ENCODE data around the gene STK33.

The STK33 gene

DNA sequence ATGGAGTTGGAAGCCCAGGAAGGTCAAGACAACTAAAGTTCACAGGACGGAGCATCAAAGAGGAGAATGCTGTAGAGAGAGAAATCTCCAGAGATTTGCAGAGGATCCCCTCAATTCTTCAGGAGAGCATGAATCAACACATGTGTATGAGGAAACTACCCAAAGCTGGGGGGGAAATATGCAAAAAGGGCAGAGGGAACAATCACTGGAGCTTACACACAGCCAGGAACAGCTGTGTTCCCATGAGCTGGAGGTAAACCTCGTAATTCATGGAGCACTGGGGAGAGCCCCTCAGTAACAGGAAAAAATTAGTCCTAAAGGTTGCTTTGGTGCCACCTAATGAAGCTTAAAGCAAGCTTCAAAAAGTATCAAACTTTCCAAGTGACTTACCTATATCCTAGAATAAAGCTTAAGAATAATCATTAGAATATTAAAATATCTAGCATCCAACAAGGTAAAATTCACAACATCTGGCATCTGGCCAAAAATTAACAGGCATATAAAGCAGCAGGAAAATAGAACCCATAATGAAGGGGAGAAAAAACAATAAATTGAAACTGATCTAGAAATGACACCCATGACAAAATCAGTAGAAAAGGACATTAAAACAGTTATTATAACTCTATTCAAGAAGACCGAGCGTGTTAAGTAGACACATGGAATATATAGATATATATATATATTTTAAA is 134.2 kb downstream of the STK33 start:
- intact Hi-C loops (cut with DNase I) = no loop called here
- no peak for DNase-seq

DNA sequence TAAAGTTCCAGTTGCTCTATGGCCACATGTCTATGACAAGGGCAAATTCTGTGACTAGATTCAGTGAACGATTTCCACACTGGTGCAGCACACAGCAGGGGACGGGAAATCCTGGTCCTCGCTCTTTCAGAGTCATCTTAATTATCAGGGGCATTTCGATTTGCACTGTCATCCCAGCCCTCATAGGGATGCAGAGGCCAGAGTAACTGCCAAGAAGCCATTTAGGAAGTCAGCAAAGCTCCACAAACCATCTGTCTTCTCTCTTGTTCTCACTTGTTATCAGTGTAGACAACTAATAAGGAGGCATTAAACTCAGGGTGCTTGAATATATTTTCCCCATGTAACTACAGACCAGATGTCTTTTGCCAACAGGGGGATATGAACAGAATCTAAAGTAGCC is 151.7 kb downstream of the STK33 start:
- DNase-seq = no peak
- intact Hi-C loops (cut with DNase I) = no loop called here

DNA sequence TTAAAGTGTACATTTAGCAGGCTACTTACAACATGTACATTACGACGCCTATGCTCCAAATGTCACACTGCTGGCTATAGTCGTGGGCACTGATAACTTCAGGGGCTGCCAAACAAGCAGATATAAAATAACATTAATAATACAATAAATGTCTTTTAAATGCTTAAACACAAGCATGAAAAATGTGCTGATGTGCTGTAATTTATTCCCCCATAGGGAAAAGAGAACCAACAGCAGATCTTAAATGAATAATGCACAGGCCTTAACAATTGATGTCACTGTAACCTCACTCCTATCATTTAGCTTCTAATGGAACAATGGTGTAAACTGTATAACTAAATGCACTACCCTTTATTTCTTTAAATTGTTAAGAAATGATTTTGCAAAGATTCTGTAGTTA is 153.4 kb downstream of the STK33 start:
- intact Hi-C loops (cut with DNase I) = no loop called here
- no peak for DNase-seq

DNA sequence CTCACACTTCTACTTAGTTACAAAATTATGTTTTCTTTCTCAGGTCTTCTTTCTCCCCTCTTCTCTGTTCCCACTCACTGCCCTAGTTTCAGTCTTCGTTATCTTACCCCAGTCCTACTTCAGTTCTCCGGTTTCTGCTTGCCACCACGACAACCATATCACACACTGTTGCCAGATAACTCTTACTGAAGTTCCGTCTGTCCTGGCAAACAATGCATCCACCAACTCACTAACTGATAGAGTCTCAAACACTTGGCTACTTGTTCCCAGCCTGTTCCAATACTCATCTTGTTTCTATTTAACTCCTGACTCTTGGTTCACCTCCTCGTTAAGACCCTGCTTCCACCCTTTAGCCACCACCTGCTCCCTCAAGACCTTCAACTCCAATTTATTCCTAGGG is 164.5 kb downstream of the STK33 start:
- no peak for DNase-seq
- intact Hi-C loops (cut with DNase I) = no loop called here

DNA sequence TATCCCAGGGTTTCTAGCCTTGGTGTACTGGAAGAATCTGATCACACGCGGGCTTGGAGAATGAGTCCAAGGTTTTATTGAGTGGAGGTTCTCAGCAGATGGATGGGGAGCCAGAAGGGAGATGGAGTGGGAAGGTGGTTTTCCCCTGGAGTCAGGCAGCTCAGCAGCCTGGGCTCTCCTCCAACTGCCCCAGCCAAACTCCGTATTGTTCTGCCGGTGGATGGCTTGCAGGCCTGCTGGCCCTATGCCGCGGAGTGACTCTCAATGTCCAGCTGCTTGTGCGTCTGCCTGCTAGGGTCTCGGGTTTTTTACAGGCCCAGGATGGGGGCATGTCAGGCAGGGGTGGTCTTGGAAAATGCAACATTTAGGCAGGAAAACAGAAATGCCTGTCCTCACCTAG is 168.0 kb downstream of the STK33 start:
- intact Hi-C loops (cut with DNase I) = no loop called here
- DNase-seq = peak in 3 of 10 donors; percentile 8 to 81 (median 14)

DNA sequence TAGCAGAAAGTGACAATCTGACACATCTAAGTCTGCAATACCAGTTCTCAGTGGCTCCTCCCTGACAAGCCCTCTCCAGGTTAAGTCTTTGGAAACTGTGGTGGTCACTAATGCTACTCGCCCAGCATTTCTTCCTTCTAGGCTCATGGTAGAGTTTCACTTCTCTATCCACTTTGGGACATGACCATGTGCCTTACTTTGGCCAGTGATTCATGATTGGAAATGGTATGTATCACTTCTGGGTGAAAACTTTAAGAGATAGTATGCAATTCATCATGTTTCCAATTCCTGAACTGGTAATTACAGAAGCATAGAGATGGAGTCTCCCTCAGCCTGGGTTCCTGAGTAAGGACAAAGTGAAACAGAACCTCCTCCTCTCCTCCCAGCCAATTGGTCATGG is 178.8 kb downstream of the STK33 start:
- intact Hi-C loops (cut with DNase I) = no loop called here
- DNase-seq = no peak

DNA sequence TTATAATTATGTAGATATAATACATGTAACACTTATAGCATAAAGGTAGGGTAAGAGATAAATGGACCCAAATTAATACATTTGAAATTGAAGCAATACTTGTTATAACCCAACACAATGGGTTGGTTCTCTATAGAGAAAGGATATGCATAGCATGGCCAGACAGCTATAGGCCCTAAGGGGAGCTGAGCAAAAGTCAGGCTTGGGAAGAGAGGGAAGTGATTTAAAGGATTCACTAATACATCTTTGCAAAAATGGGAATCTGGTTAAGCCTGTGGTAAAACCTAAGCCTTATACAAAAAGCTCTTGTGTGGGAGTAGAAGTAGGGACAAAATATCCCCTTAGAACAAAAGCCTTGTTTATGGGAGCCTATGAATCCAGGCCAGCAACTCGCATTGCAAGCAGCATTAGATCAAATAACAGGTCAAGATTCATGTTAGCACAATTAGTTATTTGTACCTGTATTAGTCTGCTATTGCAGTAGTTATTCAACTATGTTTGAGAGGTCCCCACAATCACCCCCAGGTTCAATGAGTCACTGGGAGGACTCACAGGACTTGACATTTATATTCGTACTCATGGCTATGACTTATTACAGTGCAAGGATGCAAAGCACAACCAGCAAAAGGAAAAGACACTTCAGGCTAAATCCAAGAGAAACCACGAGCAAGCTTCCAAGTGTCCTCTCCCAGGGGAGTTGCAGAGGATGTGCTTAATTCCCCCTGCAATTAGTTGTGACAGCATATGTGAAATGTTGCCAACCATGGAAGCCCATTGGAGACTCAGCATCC is 185.7 kb downstream of the STK33 start:
- no peak for DNase-seq
- intact Hi-C loops (cut with DNase I) = no loop called here

DNA sequence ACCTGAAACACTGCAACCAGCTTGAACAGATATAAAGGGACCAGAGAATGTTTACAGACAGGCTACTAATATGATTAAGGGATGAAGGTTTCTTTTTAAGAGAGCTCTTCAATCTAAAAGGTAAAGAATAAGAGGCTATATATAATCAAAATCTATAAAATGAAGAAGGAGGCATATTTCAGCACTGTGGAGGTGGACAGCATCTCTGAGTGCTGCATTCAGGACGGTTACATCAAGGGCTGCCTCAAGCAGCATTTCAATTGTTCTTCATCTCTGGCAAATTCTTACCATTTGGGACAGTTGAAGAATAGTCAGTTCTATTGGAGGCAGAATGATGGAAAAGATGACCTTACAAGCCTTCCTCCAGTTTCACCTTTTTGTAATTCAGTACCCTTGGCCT is 190.7 kb downstream of the STK33 start:
- intact Hi-C loops (cut with DNase I) = no loop called here

DNA sequence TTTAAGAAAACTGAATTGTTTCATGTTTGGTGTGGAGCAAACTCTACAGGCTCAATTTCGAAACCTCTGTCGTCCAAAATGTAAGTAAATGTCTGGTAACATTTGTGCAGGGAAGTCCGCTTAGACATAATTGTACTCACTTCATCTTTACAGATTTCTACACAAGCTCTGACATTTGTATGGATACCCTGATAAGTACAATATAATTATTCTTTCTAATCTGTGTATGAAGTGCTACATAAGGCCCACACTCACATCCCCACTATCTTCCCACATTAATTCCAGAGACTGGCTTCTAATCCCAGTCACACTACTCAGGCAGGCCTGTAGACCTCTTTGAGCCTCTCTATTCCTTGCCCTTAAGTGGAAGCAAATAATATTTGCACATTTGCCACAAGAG is 201.1 kb downstream of the STK33 start:
- intact Hi-C loops (cut with DNase I) = no loop called here
- no peak for DNase-seq

More for the DNA sequence above, 190.7 kb downstream of the STK33 start:
- DNase-seq = no peak

DNA sequence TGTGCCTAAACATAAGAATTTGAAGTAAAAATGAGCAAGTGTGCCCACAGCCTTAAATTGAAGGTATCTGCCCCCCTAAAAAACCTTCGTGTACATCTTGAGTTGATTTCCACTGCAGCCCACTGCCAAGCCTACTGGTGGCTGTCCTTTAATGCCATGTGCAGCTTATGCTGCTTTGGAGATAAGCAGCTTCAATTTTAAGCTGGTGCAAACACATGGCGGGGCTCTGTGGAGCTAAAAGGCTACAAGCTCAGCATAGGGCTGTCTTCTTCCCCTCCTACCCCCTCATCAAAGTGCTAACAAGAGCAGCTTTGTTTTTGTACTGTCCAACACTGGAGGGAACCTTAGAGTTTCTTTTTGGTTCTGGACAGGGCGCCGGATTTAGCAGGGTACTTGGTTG is 201.9 kb downstream of the STK33 start:
- intact Hi-C loops (cut with DNase I) = no loop called here
- peak in 1 of 10 donors; percentile 17 for DNase-seq

DNA sequence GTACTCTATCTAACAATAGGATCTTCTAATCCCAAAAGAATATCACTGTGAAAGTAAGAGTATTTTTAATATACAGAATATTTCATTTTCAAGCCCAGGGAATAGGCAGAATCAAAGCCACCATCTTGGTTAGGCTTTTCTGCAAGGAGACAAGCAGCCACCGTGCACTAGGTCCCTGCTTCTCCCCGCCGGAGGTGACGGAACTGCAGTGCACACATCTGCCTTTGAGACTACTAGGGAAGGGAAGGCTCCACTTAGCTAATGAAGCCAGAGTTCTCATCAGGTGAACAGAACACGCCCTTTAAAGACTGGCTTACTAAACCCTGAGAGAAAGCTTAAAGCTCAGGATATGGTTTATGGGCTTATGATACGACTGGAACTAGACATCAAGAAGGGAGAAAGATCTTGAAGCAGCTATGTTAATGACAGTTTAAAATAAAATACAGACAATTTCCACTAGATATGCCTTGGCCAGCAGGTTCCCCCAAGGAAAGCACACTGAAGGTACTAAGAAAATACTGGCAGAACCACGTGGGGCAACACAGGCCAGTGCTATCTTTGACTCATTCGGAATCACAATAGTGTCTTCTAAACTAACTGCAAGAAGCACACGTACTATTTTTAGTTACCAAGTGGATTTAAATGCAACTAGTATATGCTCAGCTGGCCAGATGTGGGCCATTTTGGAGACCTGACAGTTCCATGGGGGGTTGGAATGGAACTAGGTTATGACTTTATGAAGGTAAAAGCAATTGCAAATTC is 203.0 kb downstream of the STK33 start:
- intact Hi-C loops (cut with DNase I) = no loop called here
- DNase-seq = peak in 1 of 10 donors; percentile 41

DNA sequence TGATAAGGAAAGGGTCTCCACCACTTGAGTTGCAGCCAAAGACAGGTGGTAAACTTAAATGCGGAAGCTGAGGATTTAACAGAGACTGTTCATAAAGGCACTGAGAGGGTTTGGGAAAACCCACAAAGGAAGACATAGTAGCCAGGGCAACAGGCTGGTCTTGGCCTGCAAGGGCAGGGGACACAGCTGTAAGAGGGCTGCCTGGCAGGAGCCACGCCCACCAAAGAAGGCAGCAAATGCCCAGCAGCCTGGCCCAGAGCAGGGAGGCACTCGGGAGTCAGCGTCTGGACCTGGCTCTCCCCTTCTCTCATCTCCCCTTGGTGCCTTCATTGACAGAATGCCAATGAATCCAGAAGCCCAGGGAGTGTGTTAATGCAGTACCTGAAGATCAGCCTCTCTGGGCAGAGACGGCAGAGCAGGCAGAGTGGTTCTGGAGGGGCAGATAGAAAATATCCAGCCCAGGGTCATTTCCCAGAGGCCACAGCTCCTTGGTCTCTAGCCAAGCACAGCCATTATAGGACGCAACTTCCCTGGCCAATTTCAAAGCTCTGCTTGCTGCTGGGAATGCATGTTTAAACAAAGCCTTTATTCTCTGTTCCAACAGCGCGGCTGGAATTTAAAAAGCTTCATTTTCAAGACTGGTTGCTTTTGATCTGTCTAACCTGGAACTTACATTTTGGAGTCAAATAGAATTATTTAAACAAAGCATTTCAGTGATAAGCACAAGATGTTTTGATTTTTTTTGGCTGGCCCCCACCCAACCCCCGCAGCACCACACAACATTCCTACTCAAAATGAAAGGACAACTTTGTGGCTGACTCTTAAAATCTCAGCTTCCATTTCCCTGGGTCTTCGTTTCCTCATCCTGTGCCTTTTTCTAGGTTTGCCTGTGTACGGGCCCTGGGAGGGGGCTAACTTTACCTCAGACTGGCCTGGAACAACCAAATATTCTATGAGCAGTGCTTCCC is 204.7 kb downstream of the STK33 start:
- peak in 4 of 10 donors; percentile 35 to 84 (median 60) for DNase-seq
- intact Hi-C loops (cut with DNase I) = no loop called here

DNA sequence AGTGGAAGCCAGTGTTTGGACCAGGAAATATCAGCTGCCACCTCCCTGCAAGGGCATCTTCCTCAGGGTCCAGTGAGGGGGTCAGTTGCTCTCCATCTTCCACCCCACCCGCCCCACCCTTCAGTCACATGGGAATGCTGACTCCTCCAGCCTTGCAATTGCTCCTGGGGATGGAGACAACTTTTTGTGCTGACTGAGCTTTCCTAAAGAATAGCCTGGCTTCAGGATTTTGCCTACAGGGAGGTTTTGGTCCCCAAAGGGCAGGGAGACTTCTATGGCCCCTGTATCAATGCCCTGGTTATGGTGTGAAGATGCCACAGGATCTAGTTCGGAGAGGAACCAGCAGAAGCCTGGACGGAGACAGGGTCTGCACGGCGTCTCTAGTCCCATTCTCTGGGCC is 206.3 kb downstream of the STK33 start:
- peak in 1 of 10 donors; percentile 34 for DNase-seq
- intact Hi-C loops (cut with DNase I) = no loop called here

DNA sequence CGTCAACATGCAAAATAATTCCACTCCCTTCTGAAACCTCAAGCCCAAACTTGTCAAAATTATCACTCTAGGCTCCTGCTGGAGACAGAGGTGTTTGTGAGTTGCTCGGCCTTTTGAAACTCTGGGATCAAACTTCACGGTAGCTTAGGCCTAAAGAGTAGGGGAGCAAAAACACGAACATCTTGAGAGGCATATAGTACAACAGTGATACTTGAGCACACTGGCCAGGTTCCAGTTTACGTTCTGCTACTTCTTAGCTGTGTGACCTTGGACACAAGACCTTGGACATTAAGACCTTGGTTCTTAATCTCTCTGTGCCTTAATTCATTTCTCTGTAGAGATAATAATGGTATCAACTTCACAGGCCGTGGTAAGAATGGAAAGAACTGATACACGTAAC is 206.9 kb downstream of the STK33 start:
- no peak for DNase-seq
- intact Hi-C loops (cut with DNase I) = no loop called here

DNA sequence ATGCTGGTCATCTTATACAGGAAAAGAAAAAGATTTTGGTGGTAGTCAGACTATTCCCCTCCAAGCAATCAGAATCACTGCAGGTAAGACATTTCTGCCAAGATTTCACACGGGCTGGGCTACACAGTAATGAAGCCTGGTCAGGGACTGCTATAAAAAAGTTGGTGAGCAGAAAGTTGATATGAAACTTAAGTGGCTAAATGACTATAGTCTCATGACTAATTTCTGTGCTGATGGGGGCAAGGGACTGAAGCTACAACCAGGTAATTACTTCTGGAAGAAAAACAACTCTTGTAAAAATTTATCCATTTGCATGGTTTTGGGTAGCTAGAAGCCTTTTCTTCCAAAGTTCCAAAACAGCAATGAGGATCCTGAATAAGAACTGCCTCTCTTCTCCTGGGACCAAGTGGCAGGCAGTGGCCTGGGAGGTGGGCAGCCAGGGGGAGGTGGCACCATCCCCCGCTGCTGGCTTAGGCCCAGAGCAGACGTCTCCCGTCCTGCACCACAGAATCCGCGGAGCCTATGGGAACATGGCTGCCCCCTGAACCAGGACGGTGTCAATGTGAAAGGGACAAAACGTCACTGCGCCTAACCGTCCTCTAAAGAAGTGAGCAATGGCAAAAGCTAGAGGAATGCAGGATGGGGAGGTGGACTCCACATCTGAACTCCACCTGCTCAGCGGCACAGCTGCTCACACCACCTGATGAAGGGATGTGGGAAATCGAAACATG is 207.7 kb downstream of the STK33 start:
- intact Hi-C loops (cut with DNase I) = no loop called here
- peak in 2 of 10 donors; percentile 51 to 55 for DNase-seq

DNA sequence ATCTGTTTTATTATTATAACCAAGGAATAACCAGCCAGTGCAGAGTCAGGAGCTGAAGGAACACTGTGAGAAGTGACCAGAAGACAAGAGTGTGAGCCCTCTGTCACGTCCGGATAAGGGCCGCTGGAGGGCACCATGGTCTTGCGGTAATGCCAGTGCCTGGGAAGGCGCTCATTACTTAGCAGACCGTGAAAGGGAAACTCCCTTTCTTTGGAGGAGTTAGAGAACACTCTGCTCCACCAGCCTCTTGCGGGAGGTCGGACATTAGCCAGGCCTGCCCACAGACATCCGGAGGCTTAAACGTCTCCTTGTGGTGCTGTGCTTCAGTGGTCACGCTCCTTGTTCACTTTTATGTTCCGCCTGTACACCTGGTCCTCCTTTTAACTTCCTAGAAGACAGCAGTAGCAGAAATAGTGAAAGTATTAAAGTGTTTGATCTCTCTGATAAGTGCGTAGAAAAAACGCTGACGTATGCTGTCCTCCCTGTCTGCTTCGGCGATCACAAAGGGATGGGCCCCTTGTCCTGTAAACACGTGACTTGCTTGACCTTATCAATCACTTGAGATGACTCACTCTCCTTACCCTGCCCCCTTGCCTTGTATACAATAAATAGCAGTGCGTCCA is 209.7 kb downstream of the STK33 start:
- DNase-seq = peak in 2 of 10 donors; percentile 21 to 34
- intact Hi-C loops (cut with DNase I) = no loop called here

DNA sequence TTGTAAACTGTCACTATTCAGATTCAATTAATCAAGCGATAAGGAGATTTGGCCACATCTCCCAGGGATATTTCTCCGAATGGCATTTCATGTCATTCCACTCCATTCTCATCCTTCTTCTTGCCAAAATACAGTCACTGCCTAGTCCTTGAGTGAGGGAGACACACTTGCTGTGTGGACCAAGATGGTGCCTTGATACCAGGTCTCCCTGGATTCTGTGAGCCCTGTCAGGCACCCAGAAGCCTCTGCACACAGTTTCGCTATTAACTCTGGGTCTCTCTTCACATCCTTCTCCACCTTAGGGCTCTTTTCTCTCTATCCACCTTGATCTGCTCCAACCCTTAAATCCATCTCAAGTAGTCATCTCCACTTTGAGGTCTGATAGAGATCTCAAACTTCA is 210.4 kb downstream of the STK33 start:
- no peak for DNase-seq
- intact Hi-C loops (cut with DNase I) = no loop called here

DNA sequence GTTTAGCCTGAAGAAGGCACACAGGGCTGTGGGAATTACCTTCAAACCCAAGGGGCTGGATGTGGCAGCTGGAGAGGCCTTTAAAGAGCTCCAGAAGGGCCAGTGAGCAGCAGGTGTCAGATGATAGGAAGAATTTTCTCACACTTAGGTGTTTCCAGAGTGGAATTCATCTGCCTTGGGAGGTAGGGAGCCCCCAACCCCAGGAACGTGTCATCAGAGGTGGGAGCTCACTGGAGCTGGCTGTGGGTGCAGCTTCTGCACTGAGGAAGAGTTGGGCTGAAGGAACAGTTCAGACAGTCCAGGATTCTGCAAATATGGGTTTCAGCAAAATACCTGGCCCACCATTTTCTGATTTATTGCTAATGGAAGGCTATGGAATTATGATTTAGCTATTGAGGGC is 210.8 kb downstream of the STK33 start:
- intact Hi-C loops (cut with DNase I) = no loop called here
- DNase-seq = no peak

DNA sequence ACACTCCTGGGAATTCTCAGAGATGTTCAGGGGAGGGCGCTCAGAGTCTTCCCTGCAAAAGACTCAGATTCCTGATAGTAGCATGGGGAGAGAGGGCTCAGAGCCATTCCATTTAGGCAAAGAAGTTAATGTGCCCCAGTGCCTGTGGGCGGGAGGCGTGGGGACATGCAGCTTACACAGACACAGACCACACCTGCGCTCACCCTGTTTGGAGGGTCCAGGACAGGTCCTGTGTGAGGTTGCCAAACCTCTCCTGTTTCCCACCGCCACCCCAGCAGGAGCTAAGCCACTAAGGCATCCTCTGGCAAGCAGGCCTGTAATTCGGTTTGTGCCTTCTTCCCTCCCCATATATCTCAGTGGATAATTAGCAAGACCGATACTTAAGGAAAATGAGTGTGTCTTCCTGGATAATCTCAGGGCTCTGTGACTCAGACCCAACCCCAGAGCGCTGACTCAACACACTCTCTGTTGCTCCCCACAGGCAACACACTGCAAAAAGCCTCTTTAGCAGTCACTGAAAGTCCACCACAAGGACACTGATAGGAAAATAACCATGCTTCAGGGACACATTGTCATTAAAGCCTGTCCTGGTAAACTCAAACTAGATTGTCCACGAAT is 211.5 kb downstream of the STK33 start:
- intact Hi-C loops (cut with DNase I) = no loop called here
- peak in 2 of 10 donors; percentile 22 to 41 for DNase-seq

All from posterior cingulate gyrus (tissue), 11 donors.